Measurements from ENCODE around the gene F2R. TPM values are rescaled to one million over a fixed set of nuclear protein-coding genes. Genes with fewer than 3 reads are reported as not detected.

The F2R gene
- total RNA-seq, 4 donors from 2014 or later = 5.0 to 11.4 (median 8.5) TPM

DNA sequence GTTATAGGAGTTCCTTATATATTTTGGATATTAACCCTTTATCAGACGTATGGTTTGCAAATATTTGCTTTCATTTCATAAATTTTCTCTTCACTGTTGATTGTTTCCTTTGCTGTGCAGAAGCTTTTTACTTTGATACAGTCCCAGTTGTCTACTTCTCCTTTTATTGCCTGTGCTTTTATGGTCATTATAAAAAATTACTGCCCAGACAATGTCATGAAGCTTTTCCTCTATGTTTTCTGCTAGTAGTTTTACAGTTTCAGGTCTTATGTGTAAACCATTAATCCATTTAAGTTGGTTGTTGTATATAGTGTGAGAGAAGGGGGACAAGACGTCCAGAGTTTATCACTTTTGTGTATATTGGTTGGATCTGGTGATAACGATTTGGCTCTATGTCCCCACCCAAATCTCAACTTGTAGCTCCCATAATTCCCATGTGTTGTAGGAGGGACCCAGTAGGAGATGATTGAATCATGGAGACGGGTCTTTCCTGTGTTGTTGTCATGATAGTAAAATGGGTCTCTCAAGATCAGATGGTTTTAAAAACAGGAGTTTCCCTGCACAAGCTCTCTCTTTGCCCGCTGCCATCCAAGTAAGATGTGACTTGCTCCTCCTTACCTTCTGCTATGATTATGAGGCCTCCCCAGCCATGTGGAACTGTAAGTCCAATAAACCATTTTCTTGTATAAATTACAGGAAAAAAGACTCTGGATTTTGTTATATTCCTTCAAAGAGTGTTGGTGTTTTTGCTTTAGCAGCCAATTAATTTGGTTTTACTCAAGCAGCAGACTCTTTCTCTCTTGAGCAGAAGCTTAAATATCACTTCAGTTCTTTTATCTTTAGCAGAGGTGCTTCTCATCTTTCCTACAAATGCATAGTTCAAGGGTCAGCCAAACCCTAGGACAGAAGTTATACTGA is 13.7 kb downstream of the F2R start:
- H3K27me3 ChIP-seq = no peaks in the 10 kb centered on the region
- DNase-seq = no peak
- H3K4me3 ChIP-seq = no peak overlapping the region
- H3K9me3 ChIP-seq = peaks cover 0 to 19% (median 0%) of the 10 kb centered on the region in 4 donors
- H3K4me1 ChIP-seq = no peaks in the 10 kb centered on the region
- no peak for TF ChIP-seq POLR2A (IDR thresholded peaks at IDR 0.05)
- TF ChIP-seq, protein P1, sequence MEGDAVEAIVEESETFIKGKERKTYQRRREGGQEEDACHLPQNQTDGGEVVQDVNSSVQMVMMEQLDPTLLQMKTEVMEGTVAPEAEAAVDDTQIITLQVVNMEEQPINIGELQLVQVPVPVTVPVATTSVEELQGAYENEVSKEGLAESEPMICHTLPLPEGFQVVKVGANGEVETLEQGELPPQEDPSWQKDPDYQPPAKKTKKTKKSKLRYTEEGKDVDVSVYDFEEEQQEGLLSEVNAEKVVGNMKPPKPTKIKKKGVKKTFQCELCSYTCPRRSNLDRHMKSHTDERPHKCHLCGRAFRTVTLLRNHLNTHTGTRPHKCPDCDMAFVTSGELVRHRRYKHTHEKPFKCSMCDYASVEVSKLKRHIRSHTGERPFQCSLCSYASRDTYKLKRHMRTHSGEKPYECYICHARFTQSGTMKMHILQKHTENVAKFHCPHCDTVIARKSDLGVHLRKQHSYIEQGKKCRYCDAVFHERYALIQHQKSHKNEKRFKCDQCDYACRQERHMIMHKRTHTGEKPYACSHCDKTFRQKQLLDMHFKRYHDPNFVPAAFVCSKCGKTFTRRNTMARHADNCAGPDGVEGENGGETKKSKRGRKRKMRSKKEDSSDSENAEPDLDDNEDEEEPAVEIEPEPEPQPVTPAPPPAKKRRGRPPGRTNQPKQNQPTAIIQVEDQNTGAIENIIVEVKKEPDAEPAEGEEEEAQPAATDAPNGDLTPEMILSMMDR (IDR thresholded peaks at IDR 0.05) = no peak
- H3K27ac ChIP-seq = no peak overlapping the region
- no peaks in the 10 kb centered on the region for H3K36me3 ChIP-seq

GRCh38 chr5:76732405-76733048 is 16.6 kb downstream of the F2R start:
- TF ChIP-seq, protein P1 (IDR thresholded peaks at IDR 0.05) = no peak
- TF ChIP-seq POLR2A (IDR thresholded peaks at IDR 0.05) = no peak
- peak overlapping the region; percentile 41 to 73 (median 69) for H3K27ac ChIP-seq
- DNase-seq = no peak

DNA sequence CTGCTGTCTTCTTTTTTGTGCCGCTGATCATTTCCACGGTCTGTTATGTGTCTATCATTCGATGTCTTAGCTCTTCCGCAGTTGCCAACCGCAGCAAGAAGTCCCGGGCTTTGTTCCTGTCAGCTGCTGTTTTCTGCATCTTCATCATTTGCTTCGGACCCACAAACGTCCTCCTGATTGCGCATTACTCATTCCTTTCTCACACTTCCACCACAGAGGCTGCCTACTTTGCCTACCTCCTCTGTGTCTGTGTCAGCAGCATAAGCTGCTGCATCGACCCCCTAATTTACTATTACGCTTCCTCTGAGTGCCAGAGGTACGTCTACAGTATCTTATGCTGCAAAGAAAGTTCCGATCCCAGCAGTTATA is 17.1 kb downstream of the F2R start:
- H3K27ac ChIP-seq = peak overlapping the region; percentile 41 to 73 (median 69)
- peak in 2 of 3 donors; percentile 49 to 83 for DNase-seq
- TF ChIP-seq POLR2A (IDR thresholded peaks at IDR 0.05) = peak in 1 of 2 donors; percentile 23
- TF ChIP-seq, protein P1 (IDR thresholded peaks at IDR 0.05) = no peak
- H3K36me3 ChIP-seq = no peaks in the 10 kb centered on the region
- peaks cover 0 to 19% (median 0%) of the 10 kb centered on the region in 4 donors for H3K9me3 ChIP-seq
- no peaks in the 10 kb centered on the region for H3K27me3 ChIP-seq
- H3K4me1 ChIP-seq = no peaks in the 10 kb centered on the region
- H3K4me3 ChIP-seq = peak overlapping the region in 1 of 4 donors; percentile 10

More at GRCh38 chr5:76732405-76733048, 16.6 kb downstream of the F2R start:
- Histone ChIP-seq H3K4me1 (no peaks in the 10 kb centered on the region), H3K36me3 (no peaks in the 10 kb centered on the region), H3K9me3 (peaks cover 0 to 19% (median 0%) of the 10 kb centered on the region in 4 donors), H3K4me3 (peak overlapping the region in 2 of 4 donors; percentile 10 to 11), H3K27me3 (no peaks in the 10 kb centered on the region)

GRCh38 chr5:76735762-76736545 is 20.0 kb downstream of the F2R start:
- no peak for TF ChIP-seq POLR2A (IDR thresholded peaks at IDR 0.05)
- TF ChIP-seq, protein P1 (IDR thresholded peaks at IDR 0.05) = no peak
- Histone ChIP-seq H3K9me3 (no peaks in the 10 kb centered on the region), H3K4me1 (peaks cover 0 to 5% (median 0%) of the 10 kb centered on the region in 4 donors), H3K27ac (peak overlapping the region in 3 of 4 donors; percentile 20 to 74 (median 41)), H3K4me3 (no peak overlapping the region), H3K27me3 (no peaks in the 10 kb centered on the region), H3K36me3 (no peaks in the 10 kb centered on the region)
- no peak for DNase-seq
